K562 (cell line): ENCODE measurements around the gene CCDC137. TPM values are rescaled to one million over a fixed set of nuclear protein-coding genes. Genes with fewer than 3 reads are reported as not detected.

Experiments used
- ATAC-seq: fragments of 200-7000 bp; cut with Tn5 transposase; 3 replicates; pipeline ENCODE4 v1.9.1; 2020; ENCODE audit warnings: moderate library complexity
- BruUV-seq: library from RNA; stranded (reverse); fragments of 400-500 nt; replicated peaks from 2 replicates; lab custom pipeline; 2021; lab: Mats Ljungman, UMichigan
- CTCF ChIA-PET: fragments of 300-600 bp; formaldehyde crosslinking; extraction: SDS; loops from one replicate; lab custom pipeline; 2021; ENCODE audit warnings: low intra/inter-chr PET ratio; lab: Yijun Ruan, JAX
- POLR2A ChIA-PET: fragments of 300-600, 350-650 bp; sonication (Branson Sonifier 250); formaldehyde crosslinking; extraction: SDS; loops from one replicate; lab custom pipeline; 2021; ENCODE audit warnings: antibody characterized with exemption, inconsistent platforms; lab: Yijun Ruan, JAX
- DNase-seq, 4 experiments: peaks; one replicate each; pipeline versions ENCODE4 v3.0.0 to v3.0.0-alpha.2; 2011 to 2018; ENCODE audit warnings: low spot score in 3 of 4, mixed read lengths in 3 of 4; ENCODE audit errors: extremely low read depth in 1 of 4
- FAIRE-seq: peaks from 2 replicates; lab custom pipeline; 2011; peaks lifted over from hg19 to GRCh38; lab: Jason Lieb, UNC
- H2AFZ ChIP-seq: 2 replicates; pipeline ENCODE4 v1.6.0; 2011; ENCODE audit warnings: low read depth, low read length, control low read depth, inconsistent platforms
- H3K27ac ChIP-seq: fragments of 200-600 bp; 3 replicates; pipeline ENCODE4 v1.8.0; 2011; ENCODE audit warnings: low read depth, mild to moderate bottlenecking, control low read depth, inconsistent platforms, low read length, moderate library complexity, mixed read lengths; ENCODE audit errors: extremely low read depth
- H3K27me3 ChIP-seq, 2 experiments: fragments of 300-600 bp in 1 of 2; 2 replicates in 1 of 2; 3 replicates in 1 of 2; pipeline versions ENCODE4 v1.6.0 to v1.8.0; 2011; ENCODE audit warnings: inconsistent platforms in 2 of 2, low read length in 2 of 2, mild to moderate bottlenecking in 1 of 2, mixed read lengths in 1 of 2, moderate library complexity in 1 of 2; ENCODE audit not compliant: control insufficient read depth in 2 of 2, insufficient read depth in 2 of 2
- H3K36me3 ChIP-seq: fragments of 300-600 bp; 3 replicates; pipeline ENCODE4 v1.8.0; 2011; ENCODE audit warnings: mild to moderate bottlenecking, low read length, inconsistent platforms; ENCODE audit not compliant: control insufficient read depth, insufficient read depth
- H3K4me1 ChIP-seq, 2 experiments: fragments of 200-600 bp in 1 of 2; replicated peaks in 1 of 2; 2 replicates in 1 of 2; 3 replicates in 1 of 2; pipeline versions ENCODE4 v1.5.1 to v1.8.0; 2011; ENCODE audit warnings: inconsistent platforms in 2 of 2, low read length in 2 of 2, mild to moderate bottlenecking in 1 of 2, mixed read lengths in 1 of 2, moderate library complexity in 1 of 2; ENCODE audit not compliant: control insufficient read depth in 2 of 2, insufficient read depth in 2 of 2
- H3K4me2 ChIP-seq: 2 replicates; pipeline ENCODE4 v1.6.1; 2011; ENCODE audit warnings: low read length, control low read depth, inconsistent platforms, mixed read lengths; ENCODE audit not compliant: insufficient read depth
- H3K4me3 ChIP-seq: fragments of 200-600 bp; sonication (generic), shearing (Covaris generic); 2 replicates; pipeline ENCODE4 v1.5.1; 2016; ENCODE audit warnings: control low read depth, inconsistent platforms
- H3K79me2 ChIP-seq: fragments of 200-600 bp; 3 replicates; pipeline ENCODE4 v1.8.0; 2011; ENCODE audit warnings: low read length, inconsistent platforms; ENCODE audit not compliant: control insufficient read depth, insufficient read depth
- H3K9ac ChIP-seq, 2 experiments: 2 replicates each; pipeline versions ENCODE4 v1.6.0 to v1.6.1; 2011; ENCODE audit warnings: low read depth in 2 of 2, low read length in 2 of 2, control low read depth in 1 of 2, inconsistent platforms in 1 of 2, mild to moderate bottlenecking in 1 of 2, mixed read lengths in 1 of 2; ENCODE audit not compliant: insufficient read depth in 1 of 2
- H3K9me1 ChIP-seq: one replicate; pipeline ENCODE4 v1.6.0; 2011; ENCODE audit warnings: inconsistent platforms, mild to moderate bottlenecking, low read length, moderate library complexity; ENCODE audit not compliant: control insufficient read depth, insufficient read depth
- H3K9me3 ChIP-seq: replicated peaks from 2 replicates; pipeline ENCODE4 v1.5.1; 2011; ENCODE audit warnings: low read depth, low read length, inconsistent platforms; ENCODE audit not compliant: control insufficient read depth, insufficient read depth
- H4K20me1 ChIP-seq: replicated peaks from 2 replicates; pipeline ENCODE4 v1.6.1; 2011; ENCODE audit warnings: low read length, inconsistent platforms, mixed read lengths; ENCODE audit not compliant: control insufficient read depth, insufficient read depth
- ADNP ChIP-seq: fragments of 200-800 bp; sonication (Bioruptor generic); IDR thresholded peaks from 2 replicates; pipeline ENCODE4 v1.6.1; 2016; ENCODE audit warnings: missing genetic modification characterization, missing compliant biosample characterization
- CBFB ChIP-seq: sonication (generic); formaldehyde crosslinking; IDR thresholded peaks from 2 replicates; pipeline ENCODE4 v1.4.0; 2020; ENCODE audit warnings: mild to moderate bottlenecking, missing genetic modification reagents
- CBX1 ChIP-seq: sonication (generic); IDR thresholded peaks from 2 replicates; pipeline ENCODE4 v1.6.1; 2016; ENCODE audit warnings: antibody characterized with exemption, low read depth, mild to moderate bottlenecking
- CREBBP ChIP-seq: IDR thresholded peaks from one replicate; pipeline ENCODE4 v1.6.1; 2012; ENCODE audit warnings: low read depth, mild to moderate bottlenecking, control low read depth, inconsistent platforms, low read length
- DMBX1 ChIP-seq: fragments of 250-450 bp; sonication (Bioruptor Pico); IDR thresholded peaks from 2 replicates; pipeline ENCODE4 v1.8.0; 2022; ENCODE audit warnings: inconsistent platforms, mild to moderate bottlenecking, moderate library complexity, borderline replicate concordance
- FOXK2 ChIP-seq, 2 experiments: fragments of 450-650 bp; IDR thresholded peaks in 1 of 2; conservative IDR thresholded peaks in 1 of 2; 2 replicates each; pipeline ENCODE4 v1.6.1; 2016; ENCODE audit warnings: low read depth in 2 of 2, mild to moderate bottlenecking in 1 of 2
- L3MBTL2 ChIP-seq: fragments of 450-650 bp; IDR thresholded peaks from 2 replicates; pipeline ENCODE4 v1.6.1; 2016; ENCODE audit warnings: mild to moderate bottlenecking, moderate library complexity
- POLR2A ChIP-seq: fragments of 450-650 bp; conservative IDR thresholded peaks from 2 replicates; pipeline ENCODE4 v1.6.1; 2016
- POLR2AphosphoS2 ChIP-seq: IDR thresholded peaks from 2 replicates; pipeline ENCODE4 v1.6.1; 2012; ENCODE audit warnings: low read length, improper control_type of control experiment
- POLR2G ChIP-seq: fragments of 200-400 bp; formaldehyde crosslinking; IDR thresholded peaks from 2 replicates; pipeline ENCODE4 v1.6.1; 2017; ENCODE audit warnings: low read depth, mild to moderate bottlenecking, antibody characterized with exemption, low read length, moderate library complexity
- POLR2H ChIP-seq: IDR thresholded peaks from 2 replicates; pipeline ENCODE4 v1.6.1; 2016; ENCODE audit warnings: missing genetic modification characterization, low read depth, mild to moderate bottlenecking, control low read depth, missing compliant biosample characterization, moderate library complexity
- PTBP1 ChIP-seq: fragments of 200-400 bp; formaldehyde crosslinking; IDR thresholded peaks from 2 replicates; pipeline ENCODE4 v1.6.1; 2017; ENCODE audit warnings: low read depth, low read length
- RAD51 ChIP-seq: fragments of 450-650 bp; IDR thresholded peaks from 2 replicates; pipeline ENCODE4 v1.7.1; 2016; ENCODE audit warnings: low read depth, mild to moderate bottlenecking, borderline replicate concordance
- SAFB ChIP-seq: fragments of 200-400 bp; formaldehyde crosslinking; IDR thresholded peaks from 2 replicates; pipeline ENCODE4 v1.6.1; 2017; ENCODE audit warnings: low read depth, low read length, borderline replicate concordance
- SLC30A9 ChIP-seq: fragments of 250-450 bp; sonication (Bioruptor Pico); IDR thresholded peaks from 2 replicates; pipeline ENCODE4 v1.8.0; 2022; ENCODE audit warnings: mild to moderate bottlenecking, moderate library complexity
- SUPT5H ChIP-seq: fragments of 450-650 bp; IDR thresholded peaks from 2 replicates; pipeline ENCODE4 v1.6.1; 2016
- TRIM24 ChIP-seq, 2 experiments: fragments of 450-650 bp; IDR thresholded peaks; 2 replicates each; pipeline ENCODE4 v1.6.1; 2016
- ZFP1 ChIP-seq: fragments of 450-650 bp; formaldehyde crosslinking; IDR thresholded peaks from 2 replicates; pipeline ENCODE4 v1.4.0; 2020; ENCODE audit warnings: mild to moderate bottlenecking, mixed read lengths
- ZNF134 ChIP-seq: fragments of 250-450 bp; sonication (Bioruptor Pico); conservative IDR thresholded peaks from 2 replicates; pipeline ENCODE4 v1.4.0; 2020
- ZNF174 ChIP-seq: fragments of 250-450 bp; sonication (Bioruptor Pico); IDR thresholded peaks from 2 replicates; pipeline ENCODE4 v1.4.0; 2020; ENCODE audit warnings: mild to moderate bottlenecking
- ZNF408 ChIP-seq: fragments of 250-450 bp; sonication (Bioruptor Pico); IDR thresholded peaks from 2 replicates; pipeline ENCODE4 v1.4.0; 2020; ENCODE audit warnings: low read depth, mild to moderate bottlenecking, moderate library complexity
- ZZZ3 ChIP-seq: fragments of 450-650 bp; IDR thresholded peaks from 2 replicates; pipeline ENCODE4 v1.6.1; 2016; ENCODE audit warnings: antibody characterized with exemption, mild to moderate bottlenecking, moderate library complexity
- WGBS: fragments of 100-300 bp; shearing (Covaris generic); methylation state at CpG from one replicate; pipeline ENCODE4 v1.1.6; 2016; ENCODE audit warnings: low coverage, mixed read lengths; ENCODE audit not compliant: insufficient coverage; ENCODE audit errors: missing lambda C conversion rate; 5-methylcytosine and 5-hydroxymethylcytosine counted together
- in situ Hi-C: fragments of 300-500 bp; cut with MboI; formaldehyde crosslinking; loops from 4 replicates; pipeline ENCODE4 v1.15.0; 2018; ENCODE audit warnings: inconsistent platforms, mixed read lengths
- intact Hi-C: fragments of 100-400 bp; cut with micrococcal nuclease; formaldehyde crosslinking; loops from 2 replicates; pipeline ENCODE4 v1.14.2; 2022
- polyA plus RNA-seq, 8 experiments: library from polyadenylated mRNA; depleted of rRNA in 4 of 8; stranded (reverse) in 5 of 8; unstranded in 3 of 8; fragments of >200 nt; fragmentation: Nextera tagmentation in 2 of 8; fragmentation: Illumina TruSeq in 1 of 8; extraction: Ambion mirVana in 2 of 8; extraction: Trizol in 1 of 8; gene quantifications; 2 replicates each; pipeline versions ENCODE4 v1.2.1 to v1.2.3, GENCODE V29; 2011 to 2014; ENCODE audit warnings: inconsistent platforms in 1 of 8, missing spikeins in 1 of 8
- total RNA-seq, 7 experiments: library from RNA; depleted of rRNA in 6 of 7; stranded (reverse); fragments of >200 nt in 6 of 7; fragmentation: Illumina TruSeq in 2 of 7; extraction: Trizol in 2 of 7; gene quantifications; 2 replicates each; pipeline versions ENCODE4 v1.2.1 to v1.2.3, GENCODE V29; 2011 to 2021; ENCODE audit warnings: low replicate concordance in 1 of 7
- TF ChIP-seq, protein P1 (sequence below): sonication (generic); formaldehyde crosslinking; IDR thresholded peaks from 2 replicates; pipeline ENCODE4 v1.4.0; 2020; ENCODE audit warnings: mild to moderate bottlenecking, missing genetic modification reagents
- TF ChIP-seq, protein P2 (sequence below): sonication (generic); formaldehyde crosslinking; IDR thresholded peaks from 2 replicates; pipeline ENCODE4 v1.8.0; 2022; ENCODE audit warnings: mild to moderate bottlenecking, missing genetic modification reagents

The CCDC137 gene
- total and polyA plus RNA-seq, 9 of the 15 experiments (the other 6 are each of a cell fraction or from before 2014, with no cell fraction given) = 2.3 to 68.1 (median 38.3) TPM

GRCh38 chr17:81708739-81709185 is 42.2 kb downstream of the CCDC137 start:
- Histone ChIP-seq H3K27me3 (no peaks in the 10 kb centered on the region), H3K4me2 (no peak overlapping the region), H2AFZ (no peak overlapping the region), H4K20me1 (peaks cover 11% of the 10 kb centered on the region), H3K9me1 (peaks cover 2% of the 10 kb centered on the region), H3K9ac (peak overlapping the region in 1 of 2 experiments; percentile 70; a peak in 1 of 4 replicates), H3K9me3 (no peaks in the 10 kb centered on the region), H3K79me2 (peaks cover 44% of the 10 kb centered on the region), H3K27ac (no peak overlapping the region; the same call in 2 of the 3 replicates), H3K4me1 (peaks cover 23 to 79% of the 10 kb centered on the region in 2 experiments), H3K4me3 (no peak overlapping the region), H3K36me3 (peaks cover 54% of the 10 kb centered on the region)
- intact Hi-C loops = no loop called here
- ChIA-PET CTCF (no interaction called here), POLR2A (interaction anchor here (0.6 to 1.6 kb wide), 6 partner anchors 13 to 161 kb away, joined by 3 to 4 read pairs (median 3); partner anchors contain the start of genes ARL16, CCDC137, HGS and OXLD1)
- in situ Hi-C loops = no loop called here
- FAIRE-seq = no peak
- no peak for DNase-seq
- BruUV-seq = no TSS peak
- WGBS = 86% methylated on average over 17 of the region's 17 CpGs
- no peak for ATAC-seq
- TF ChIP-seq, protein P1, sequence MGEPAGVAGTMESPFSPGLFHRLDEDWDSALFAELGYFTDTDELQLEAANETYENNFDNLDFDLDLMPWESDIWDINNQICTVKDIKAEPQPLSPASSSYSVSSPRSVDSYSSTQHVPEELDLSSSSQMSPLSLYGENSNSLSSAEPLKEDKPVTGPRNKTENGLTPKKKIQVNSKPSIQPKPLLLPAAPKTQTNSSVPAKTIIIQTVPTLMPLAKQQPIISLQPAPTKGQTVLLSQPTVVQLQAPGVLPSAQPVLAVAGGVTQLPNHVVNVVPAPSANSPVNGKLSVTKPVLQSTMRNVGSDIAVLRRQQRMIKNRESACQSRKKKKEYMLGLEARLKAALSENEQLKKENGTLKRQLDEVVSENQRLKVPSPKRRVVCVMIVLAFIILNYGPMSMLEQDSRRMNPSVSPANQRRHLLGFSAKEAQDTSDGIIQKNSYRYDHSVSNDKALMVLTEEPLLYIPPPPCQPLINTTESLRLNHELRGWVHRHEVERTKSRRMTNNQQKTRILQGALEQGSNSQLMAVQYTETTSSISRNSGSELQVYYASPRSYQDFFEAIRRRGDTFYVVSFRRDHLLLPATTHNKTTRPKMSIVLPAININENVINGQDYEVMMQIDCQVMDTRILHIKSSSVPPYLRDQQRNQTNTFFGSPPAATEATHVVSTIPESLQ (CRISPR knock-in tag) = no peak
- TF ChIP-seq ZNF408 (CRISPR knock-in tag) = no peak
- TF ChIP-seq POLR2AphosphoS2 = no peak
- TF ChIP-seq ZZZ3 = no peak
- no peak for TF ChIP-seq L3MBTL2
- TF ChIP-seq CREBBP = no peak
- peak; percentile 51 for TF ChIP-seq POLR2G
- no peak for TF ChIP-seq ZFP1 (CRISPR knock-in tag)
- no peak for TF ChIP-seq TRIM24 (IDR thresholded peaks at IDR 0.05)
- no peak for TF ChIP-seq CBFB (CRISPR knock-in tag)
- no peak for TF ChIP-seq CBX1
- no peak for TF ChIP-seq POLR2H (tag)
- no peak for TF ChIP-seq RAD51
- no peak for TF ChIP-seq ZNF134 (CRISPR knock-in tag)
- TF ChIP-seq, protein P2, sequence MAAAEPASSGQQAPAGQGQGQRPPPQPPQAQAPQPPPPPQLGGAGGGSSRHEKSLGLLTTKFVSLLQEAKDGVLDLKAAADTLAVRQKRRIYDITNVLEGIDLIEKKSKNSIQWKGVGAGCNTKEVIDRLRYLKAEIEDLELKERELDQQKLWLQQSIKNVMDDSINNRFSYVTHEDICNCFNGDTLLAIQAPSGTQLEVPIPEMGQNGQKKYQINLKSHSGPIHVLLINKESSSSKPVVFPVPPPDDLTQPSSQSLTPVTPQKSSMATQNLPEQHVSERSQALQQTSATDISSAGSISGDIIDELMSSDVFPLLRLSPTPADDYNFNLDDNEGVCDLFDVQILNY (CRISPR knock-in tag) = no peak
- TF ChIP-seq SAFB = no peak
- TF ChIP-seq FOXK2 (conservative IDR thresholded peaks at IDR 0.05 in 1 of 2, IDR thresholded peaks at IDR 0.05 in 1 of 2; ENCODE audit: low read depth in 2 of 2) = no peak
- TF ChIP-seq ZNF174 = no peak
- TF ChIP-seq DMBX1 (CRISPR knock-in tag) = no peak
- TF ChIP-seq SLC30A9 (CRISPR knock-in tag) = no peak
- 0 out of 2 replicates have a peak, but pooled peaks have one; percentile 5 for TF ChIP-seq SUPT5H
- TF ChIP-seq POLR2A = peak; percentile 46; the same call in 1 of the 2 replicates
- 0 out of 2 replicates have a peak, but pooled peaks have one; percentile 51 for TF ChIP-seq PTBP1
- TF ChIP-seq ADNP = no peak
